GM12878 (cell line): ENCODE data around the gene MTHFR. TPM values are rescaled to one million over a fixed set of nuclear protein-coding genes. Genes with fewer than 3 reads are reported as not detected.

ENCODE experiments used
- ATAC-seq: fragments of 200-7000 bp; cut with Tn5 transposase; 3 replicates; pipeline ENCODE4 v1.9.1; 2020; ENCODE audit warnings: mild to moderate bottlenecking, moderate library complexity
- Bru-seq: library from RNA; stranded (reverse); fragments of 400-500 nt; gene quantifications from one replicate; lab custom pipeline; 2021; lab: Mats Ljungman, UMichigan
- BruChase-seq, 2 experiments: library from RNA; stranded (reverse); fragments of 400-500 nt; gene quantifications; one replicate each; lab custom pipeline; 2021; lab: Mats Ljungman, UMichigan
- BruUV-seq: library from RNA; stranded (reverse); fragments of 400-500 nt; replicated peaks from 2 replicates; lab custom pipeline; 2021; lab: Mats Ljungman, UMichigan
- CTCF ChIA-PET: fragments of 300-600 bp; sonication (Branson Sonifier 250); formaldehyde crosslinking; extraction: SDS; loops from one replicate; lab custom pipeline; 2021; ENCODE audit warnings: inconsistent platforms; lab: Yijun Ruan, JAX
- POLR2A ChIA-PET: fragments of 350-600 bp; formaldehyde crosslinking; extraction: SDS; loops from one replicate; lab custom pipeline; 2021; ENCODE audit warnings: inconsistent platforms; lab: Charles Lee
- RAD21 ChIA-PET: fragments of 300-600 bp; sonication (Branson Sonifier 250); formaldehyde crosslinking; loops from one replicate; lab custom pipeline; 2023; ENCODE audit warnings: antibody characterized with exemption; ENCODE audit not compliant: unreplicated experiment; lab: Charles Lee
- SMC1A ChIA-PET: fragments of 300-600 bp; sonication (Branson Sonifier 250); formaldehyde crosslinking; loops from one replicate; lab custom pipeline; 2023; ENCODE audit not compliant: unreplicated experiment, uncharacterized antibody; lab: Charles Lee
- DNase-seq: peaks from one replicate; pipeline ENCODE4 v3.0.0-alpha.2; 2011; ENCODE audit warnings: low read depth, low spot score
- FAIRE-seq: peaks from 3 replicates; lab custom pipeline; 2011; peaks lifted over from hg19 to GRCh38; lab: Jason Lieb, UNC
- H2AFZ ChIP-seq: 2 replicates; pipeline ENCODE4 v1.6.0; 2011; ENCODE audit warnings: low read depth, low read length, control low read depth; ENCODE audit not compliant: control insufficient read depth
- H3K27ac ChIP-seq: 2 replicates; pipeline ENCODE4 v1.5.1; 2011; ENCODE audit warnings: control low read depth; ENCODE audit not compliant: control insufficient read depth, insufficient read depth
- H3K27me3 ChIP-seq, 2 experiments: replicated peaks in 1 of 2; 2 replicates each; pipeline versions ENCODE4 v1.6.0 to v1.6.1; 2011; ENCODE audit warnings: low read length in 1 of 2; ENCODE audit not compliant: control insufficient read depth in 2 of 2, insufficient read depth in 2 of 2
- H3K36me3 ChIP-seq, 2 experiments: 2 replicates each; pipeline ENCODE4 v1.5.1; 2011; ENCODE audit warnings: low read length in 1 of 2; ENCODE audit not compliant: control insufficient read depth in 2 of 2, insufficient read depth in 2 of 2
- H3K4me1 ChIP-seq: 2 replicates; pipeline ENCODE4 v1.6.1; 2011; ENCODE audit warnings: mild to moderate bottlenecking, low read length, moderate library complexity, mixed read lengths; ENCODE audit not compliant: control insufficient read depth, insufficient read depth
- H3K4me2 ChIP-seq: 2 replicates; pipeline ENCODE4 v1.6.0; 2011; ENCODE audit warnings: control low read depth; ENCODE audit not compliant: control insufficient read depth, insufficient read depth
- H3K4me3 ChIP-seq: fragments of 200-600 bp; sonication (generic); 2 replicates; pipeline ENCODE4 v1.5.1; 2016
- H3K79me2 ChIP-seq: 2 replicates; pipeline ENCODE4 v1.6.0; 2011; ENCODE audit warnings: low read length; ENCODE audit not compliant: control insufficient read depth, insufficient read depth
- H3K9ac ChIP-seq: 2 replicates; pipeline ENCODE4 v1.8.0; 2011; ENCODE audit warnings: low read length, control low read depth, mixed read lengths; ENCODE audit not compliant: control insufficient read depth, insufficient read depth
- H3K9me3 ChIP-seq: replicated peaks from 3 replicates; pipeline ENCODE4 v1.5.1; 2011; ENCODE audit warnings: mild to moderate bottlenecking, low read length; ENCODE audit not compliant: control insufficient read depth, insufficient read depth
- H4K20me1 ChIP-seq: 2 replicates; pipeline ENCODE4 v1.6.0; 2011; ENCODE audit not compliant: control insufficient read depth, insufficient read depth
- BCL11A ChIP-seq: IDR thresholded peaks from 2 replicates; pipeline ENCODE4 v1.6.1; 2011; ENCODE audit warnings: low read depth, low read length
- BMI1 ChIP-seq: fragments of 450-650 bp; IDR thresholded peaks from 2 replicates; pipeline ENCODE4 v1.6.1; 2016; ENCODE audit warnings: mild to moderate bottlenecking, moderate library complexity, borderline replicate concordance
- CBX3 ChIP-seq: fragments of 200-600 bp; sonication (generic); IDR thresholded peaks from 2 replicates; pipeline ENCODE4 v1.6.1; 2016; ENCODE audit warnings: low read depth, borderline replicate concordance
- CTCF ChIP-seq, 3 experiments: IDR thresholded peaks in 2 of 3; conservative IDR thresholded peaks in 1 of 3; 2 replicates each; pipeline ENCODE4 v1.5.1; 2011; ENCODE audit warnings: low read depth in 3 of 3, low read length in 3 of 3, mild to moderate bottlenecking in 3 of 3, control low read depth in 2 of 3, moderate library complexity in 2 of 3, inconsistent platforms in 1 of 3, mixed read lengths in 1 of 3; ENCODE audit not compliant: control insufficient read depth in 2 of 3, insufficient read depth in 1 of 3; ENCODE audit errors: extremely low read depth in 1 of 3
- FOXK2 ChIP-seq: fragments of 450-650 bp; IDR thresholded peaks from 2 replicates; pipeline ENCODE4 v1.6.1; 2017; ENCODE audit warnings: mild to moderate bottlenecking, moderate library complexity
- FOXM1 ChIP-seq: IDR thresholded peaks from 2 replicates; pipeline ENCODE4 v1.6.1; 2012; ENCODE audit warnings: low read depth, mild to moderate bottlenecking, inconsistent platforms, low read length, moderate library complexity
- HDAC2 ChIP-seq: fragments of 200-600 bp; sonication (generic); IDR thresholded peaks from 2 replicates; pipeline ENCODE4 v1.6.1; 2017
- IRF5 ChIP-seq: fragments of 450-650 bp; IDR thresholded peaks from 2 replicates; pipeline ENCODE4 v1.6.1; 2017; ENCODE audit warnings: borderline replicate concordance
- JUNB ChIP-seq: IDR thresholded peaks from 2 replicates; pipeline ENCODE4 v1.6.1; 2016; ENCODE audit warnings: antibody characterized with exemption, mild to moderate bottlenecking
- MAX ChIP-seq: IDR thresholded peaks from 2 replicates; pipeline ENCODE4 v1.6.1; 2012; ENCODE audit warnings: low read depth, low read length, improper control_type of control experiment
- MTA3 ChIP-seq: IDR thresholded peaks from 2 replicates; pipeline ENCODE4 v1.6.1; 2012; ENCODE audit warnings: low read length, inconsistent platforms, borderline replicate concordance
- PML ChIP-seq: IDR thresholded peaks from 2 replicates; pipeline ENCODE4 v1.6.1; 2012; ENCODE audit warnings: low read length, inconsistent platforms
- SMAD1 ChIP-seq: fragments of 450-650 bp; IDR thresholded peaks from 2 replicates; pipeline ENCODE4 v1.6.1; 2018; ENCODE audit warnings: mild to moderate bottlenecking, low read depth; ENCODE audit not compliant: partially characterized antibody
- STAT3 ChIP-seq: IDR thresholded peaks from 2 replicates; pipeline ENCODE4 v1.6.1; 2011; ENCODE audit warnings: low read depth, low read length, improper control_type of control experiment
- ZBED1 ChIP-seq: IDR thresholded peaks from 2 replicates; pipeline ENCODE4 v1.6.1; 2016; ENCODE audit warnings: borderline replicate concordance
- WGBS: methylation state at CpG from one replicate; pipeline ENCODE4 v1.1.6; 2016; ENCODE audit warnings: low lambda C conversion rate; ENCODE audit not compliant: insufficient replicate concordance, insufficient coverage; ENCODE audit errors: missing lambda C conversion rate; 5-methylcytosine and 5-hydroxymethylcytosine counted together
- in situ Hi-C: fragments of 300-500 bp; cut with MboI; formaldehyde crosslinking; loops from 9 replicates; pipeline ENCODE4 v1.14.3; 2018; ENCODE audit warnings: mixed read lengths
- intact Hi-C: fragments of 100-400 bp; cut with micrococcal nuclease; formaldehyde crosslinking; loops from one replicate; pipeline ENCODE4 v1.14.2; 2022; ENCODE audit not compliant: unreplicated experiment
- long read RNA-seq, 2 experiments: library from polyadenylated mRNA; unstranded; transcript quantifications; one replicate each; pipeline ENCODE4 v2.0.0, GENCODE V29; 2019 to 2020
- polyA minus RNA-seq, 3 experiments: library from RNA; depleted of rRNA, polyadenylated mRNA; stranded (reverse); fragments of >200 nt; gene quantifications; 2 replicates each; pipeline ENCODE4 v1.2.3, GENCODE V29; 2011
- polyA plus RNA-seq, 11 experiments: library from polyadenylated mRNA; depleted of rRNA in 4 of 11; unstranded in 6 of 11; stranded (reverse) in 5 of 11; fragments of >200 nt; fragmentation: Nextera tagmentation in 4 of 11; fragmentation: Illumina TruSeq in 1 of 11; extraction: Ambion mirVana in 4 of 11; extraction: Trizol in 1 of 11; gene quantifications; 1 replicate in 1 of 11; 2 replicates in 10 of 11; pipeline versions ENCODE4 v1.2.1 to v1.2.3, GENCODE V29; 2011 to 2016; ENCODE audit warnings: inconsistent platforms in 2 of 11, missing spikeins in 2 of 11, low read depth in 1 of 11
- total RNA-seq, 4 experiments: library from RNA; depleted of rRNA in 3 of 4; stranded (reverse); fragments of >200 nt in 3 of 4; fragmentation: Illumina TruSeq in 1 of 4; extraction: Trizol in 1 of 4; gene quantifications; 2 replicates each; pipeline versions ENCODE4 v1.2.1 to v1.2.3, GENCODE V29; 2013 to 2021

MTHFR gene
- total RNA-seq (2013; cell fraction: nucleolus; rRNA removed): 64.5 and 71.1 TPM in 2 replicates
- total RNA-seq (2014; rRNA removed) (16.1 and 16.8 TPM in 2 replicates), total RNA-seq (2014; rRNA removed; fragmentation: Illumina TruSeq; extraction: Trizol) (9.7 and 10.0 TPM in 2 replicates), total RNA-seq (2021) (15.8 and 16.6 TPM in 2 replicates), polyA plus RNA-seq (2011; rRNA removed) (8.0 and 13.1 TPM in 2 replicates), polyA plus RNA-seq (2014; fragmentation: Illumina TruSeq; extraction: Trizol) (5.0 and 9.0 TPM in 2 replicates), polyA plus RNA-seq (2014; fragmentation: Nextera tagmentation; extraction: Ambion mirVana) (1 to 10 TPM; 1.0 to 1.2 TPM), polyA plus RNA-seq (2014; rRNA removed) (14.1 and 15.1 TPM in 2 replicates), polyA plus RNA-seq (2016; fragmentation: Nextera tagmentation; extraction: Ambion mirVana) (1 to 10 TPM; 8.1 to 9.2 TPM), polyA minus RNA-seq (2011; rRNA and poly(A)+ RNA removed) (27.2 and 43.1 TPM in 2 replicates), Bru-seq, nascent RNA (percentile 71 among the genes with signal in this experiment), BruChase-seq, experiment 1, labeled RNA remaining after a 6-hour chase (percentile 68 among the genes with signal in this experiment), BruChase-seq, experiment 2, labeled RNA remaining after a 2-hour chase (percentile 72 among the genes with signal in this experiment)
- polyA plus RNA-seq (2011; ENCODE audit: low read depth): 5.1 TPM
- polyA plus RNA-seq (2011; cell fraction: cytosol; rRNA removed): 11.3 and 14.2 TPM in 2 replicates
- polyA plus RNA-seq (2011; cell fraction: nucleus; rRNA removed): 20.6 and 23.7 TPM in 2 replicates
- 10.9 and 11.0 TPM in 2 replicates for polyA plus RNA-seq (2012)
- polyA minus RNA-seq (2011; cell fraction: cytosol; rRNA and poly(A)+ RNA removed): 8.1 and 11.8 TPM in 2 replicates
- polyA minus RNA-seq (2011; cell fraction: nucleus; rRNA and poly(A)+ RNA removed): 27.8 and 45.6 TPM in 2 replicates
- long read RNA-seq, experiment 1, full-length matches to known transcripts: 2 of 2 reads
- long read RNA-seq, experiment 1, partial matches to known transcripts: 0 of 2 reads
- long read RNA-seq, experiment 1, other reads (novel, unspliced or antisense): 0 of 2 reads
- long read RNA-seq, experiment 2, partial matches to known transcripts: 1 of 1 reads
- long read RNA-seq, experiment 2, other reads (novel, unspliced or antisense): 0 of 1 reads

- Histone ChIP-seq H3K9me3 (no peaks in the 10 kb centered on the region), H3K4me2 (peak within 1 kb of the TSS; percentile 100), H4K20me1 (no peaks in the 10 kb centered on the region), H3K4me3 (peak within 1 kb of the TSS; percentile 97), H3K27me3 (no peaks in the 10 kb centered on the region), H3K36me3 (peaks cover 0 to 9% of the 10 kb centered on the region in 2 experiments; a peak in 3 of 4 replicates), H3K4me1 (peaks cover 11% of the 10 kb centered on the region), H3K27ac (peak within 1 kb of the TSS; percentile 88), H2AFZ (peak within 1 kb of the TSS; percentile 85), H3K9ac (peak within 1 kb of the TSS; percentile 91), H3K79me2 (peaks cover 42% of the 10 kb centered on the region)
- ATAC-seq: peak; percentile 86
- CTCF ChIA-PET: interaction anchor here (0.7 to 2.5 kb wide), 7 partner anchors 8 to 176 kb away, joined by 3 to 14 read pairs (median 5); partner anchors contain the start of gene MFN2
- POLR2A ChIA-PET: interaction anchor here (0.6 to 2.5 kb wide), 8 partner anchors 9 to 124 kb away, joined by 3 to 28 read pairs (median 3); no protein-coding TSS in a partner anchor
- DNase-seq: peak; percentile 97
- FAIRE-seq: peak; percentile 99
- WGBS: 2% methylated on average over 71 of the region's 72 CpGs
- in situ Hi-C loops: no loop called here
- no TSS peak for BruUV-seq
- intact Hi-C loops: no loop called here
- SMC1A ChIA-PET: interaction anchor here (0.9 to 1.8 kb wide), 5 partner anchors 9 to 102 kb away, joined by 3 to 8 read pairs (median 4); no protein-coding TSS in a partner anchor
- RAD21 ChIA-PET: interaction anchor here (0.6 to 1.5 kb wide), 4 partner anchors 9 to 141 kb away, joined by 3 to 6 read pairs (median 3); no protein-coding TSS in a partner anchor
- peak; percentile 100 for TF ChIP-seq MAX
- TF ChIP-seq BCL11A: 0 out of 2 replicates have a peak, but pooled peaks have one; percentile 4
- no peak for TF ChIP-seq FOXK2
- no peak for TF ChIP-seq HDAC2
- TF ChIP-seq STAT3: no peak
- no peak for TF ChIP-seq FOXM1
- TF ChIP-seq JUNB: no peak
- TF ChIP-seq PML: peak; percentile 51; the same call in 1 of the 2 replicates
- TF ChIP-seq IRF5: no peak
- no peak for TF ChIP-seq SMAD1
- TF ChIP-seq MTA3: no peak
- TF ChIP-seq CTCF (IDR thresholded peaks at IDR 0.05 in 2 of 3, conservative IDR thresholded peaks at IDR 0.05 in 1 of 3; ENCODE audit: control insufficient read depth in 2 of 3, extremely low read depth in 1 of 3, insufficient read depth in 1 of 3, low read depth in 3 of 3, low read length in 3 of 3): no peak
- no peak for TF ChIP-seq ZBED1
- no peak for TF ChIP-seq CBX3
- TF ChIP-seq BMI1: no peak
These were observed at the start of gene MTHFR, which contains the start of gene CLCN6 for GRCh38 chr1:11805422-11806306. Gene MTHFR (minus strand): TSS chr1:11805964. CDS start chr1:11803116, 2,848 bp downstream. Gene CLCN6 (plus strand): TSS chr1:11806191. CDS start chr1:11806263, 72 bp downstream.
